SKM-1 treated with dmso at 0.1 percent for 144 hours (cell line): ENCODE data around the gene PLD5.

Experiments used
- DNase-seq: peaks from one replicate; lab custom pipeline; 2025; ENCODE audit not compliant: unreplicated experiment; lab: John Stamatoyannopoulos, UW

The PLD5 gene

GRCh38 chr1:242524571-242525359, at the start of gene PLD5:
PLD5 (minus strand) TSS chr1:242524697.
- no peak for DNase-seq

DNA sequence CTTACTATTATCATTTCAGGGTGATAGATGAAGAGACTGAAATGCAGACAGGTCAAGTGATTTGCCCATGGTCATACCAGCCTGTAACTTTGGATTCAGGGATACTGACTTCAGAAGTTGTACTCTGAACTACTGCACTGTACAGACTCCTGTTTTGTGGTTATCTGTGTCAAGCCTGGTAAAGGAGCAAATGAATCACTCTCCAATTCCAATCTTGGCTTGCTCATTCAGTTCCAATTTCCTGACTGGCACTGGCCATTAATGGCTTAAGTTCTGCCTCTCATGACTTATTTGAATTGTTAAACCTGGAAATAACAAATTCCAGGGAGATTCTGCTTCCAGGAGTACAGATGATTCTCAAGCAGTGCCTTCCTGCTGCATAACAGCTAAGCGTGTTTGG, 45.4 kb upstream of the PLD5 start:
- no peak for DNase-seq

- no peak for DNase-seq
These were observed 44.2 kb upstream of the PLD5 start for GRCh38 chr1:242568666-242569065.

- DNase-seq: no peak
These were observed 43.1 kb upstream of the PLD5 start for GRCh38 chr1:242567596-242567995.

- DNase-seq: no peak
These were observed 32.3 kb upstream of the PLD5 start for GRCh38 chr1:242556759-242557158.

- DNase-seq: no peak
These were observed 31.8 kb upstream of the PLD5 start for GRCh38 chr1:242556276-242556675.

DNA sequence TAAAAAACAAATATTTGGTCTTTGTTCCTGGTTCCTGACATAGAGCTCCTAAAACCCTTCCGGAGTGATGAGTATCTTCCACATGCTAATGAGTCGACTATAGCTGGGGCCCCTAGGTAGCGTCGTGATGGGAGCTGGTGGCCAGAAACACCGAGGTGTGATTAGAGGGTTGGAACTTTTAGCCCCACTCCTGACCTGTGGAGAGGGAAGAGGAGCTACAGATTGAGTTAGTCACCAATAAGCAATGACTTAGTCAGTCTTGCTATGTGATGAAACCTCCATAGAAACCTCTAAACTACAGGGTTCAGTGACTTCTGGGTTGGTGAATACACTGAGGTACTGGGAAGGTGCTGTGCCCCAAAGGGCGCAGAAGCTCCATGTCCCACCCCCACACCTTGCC, 30.1 kb upstream of the PLD5 start:
- DNase-seq: no peak

DNA sequence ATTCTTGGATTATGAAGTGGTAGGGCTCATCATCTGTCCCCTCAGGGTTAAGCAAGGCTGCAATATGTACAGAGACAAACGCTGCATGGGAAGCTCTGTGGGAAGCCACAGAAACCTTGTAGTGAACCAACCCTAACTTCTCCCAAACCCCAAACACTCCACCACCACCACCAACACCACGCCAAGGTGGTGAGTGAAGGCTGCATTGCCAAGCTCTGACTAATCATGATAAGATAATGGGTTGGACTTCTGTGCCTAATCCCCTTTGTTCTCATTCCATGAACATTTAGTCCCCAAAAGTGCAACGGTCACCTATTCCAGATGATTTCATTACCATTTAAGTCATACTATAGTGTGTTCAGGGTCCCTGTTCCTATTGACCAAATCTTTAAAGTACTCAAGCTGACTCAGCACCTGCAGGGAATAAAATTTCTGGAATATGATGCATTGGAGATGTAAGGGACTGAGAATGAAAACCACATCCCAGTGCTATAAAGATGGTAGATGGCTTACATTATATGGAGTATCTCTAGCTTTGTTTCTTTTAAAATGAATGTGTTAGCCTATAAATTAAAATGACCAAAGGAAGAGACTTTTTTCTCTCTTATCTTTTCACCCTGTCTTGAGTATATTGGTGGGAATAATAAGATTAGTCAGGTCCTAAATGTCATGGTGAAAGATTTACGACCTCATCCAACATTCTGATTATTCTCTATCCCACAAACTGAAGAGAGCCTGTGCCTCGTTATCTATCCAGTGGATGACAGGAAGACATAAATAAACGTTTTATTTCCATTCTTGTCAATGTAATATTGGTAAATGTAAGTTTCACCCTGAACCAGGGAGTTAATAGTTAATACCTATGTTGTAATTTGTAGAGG, 22.6 kb upstream of the PLD5 start:
- DNase-seq: no peak

- no peak for DNase-seq
These were observed 21.9 kb upstream of the PLD5 start for GRCh38 chr1:242546441-242546840.

- DNase-seq: no peak
These were observed 19.6 kb upstream of the PLD5 start for GRCh38 chr1:242544071-242544470.

- no peak for DNase-seq
These were observed 17.8 kb upstream of the PLD5 start for GRCh38 chr1:242542271-242542670.

DNA sequence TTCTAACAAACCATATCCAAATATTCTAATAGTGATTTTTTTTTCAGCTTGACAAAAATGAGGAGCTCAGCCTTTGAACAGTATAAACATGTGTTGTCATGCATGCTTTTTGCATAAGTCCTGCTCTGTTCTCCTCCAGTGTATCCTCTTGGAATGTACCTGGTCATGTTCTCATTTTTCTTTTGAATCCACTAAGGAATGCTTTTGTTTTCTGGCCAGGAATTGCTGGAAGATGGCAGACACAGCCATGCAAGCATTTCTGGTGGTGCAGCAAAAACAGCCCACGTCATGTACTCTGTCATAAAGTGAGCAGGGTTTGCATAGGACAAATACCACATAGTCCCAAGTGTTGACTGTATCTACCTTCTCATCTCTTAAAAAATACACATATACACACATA, 11.5 kb upstream of the PLD5 start:
- no peak for DNase-seq

GRCh38 chr1:242534753-242535152, 10.3 kb upstream of the PLD5 start:
- no peak for DNase-seq

- DNase-seq: no peak
These were observed 6.3 kb upstream of the PLD5 start for GRCh38 chr1:242530761-242531160.

DNA sequence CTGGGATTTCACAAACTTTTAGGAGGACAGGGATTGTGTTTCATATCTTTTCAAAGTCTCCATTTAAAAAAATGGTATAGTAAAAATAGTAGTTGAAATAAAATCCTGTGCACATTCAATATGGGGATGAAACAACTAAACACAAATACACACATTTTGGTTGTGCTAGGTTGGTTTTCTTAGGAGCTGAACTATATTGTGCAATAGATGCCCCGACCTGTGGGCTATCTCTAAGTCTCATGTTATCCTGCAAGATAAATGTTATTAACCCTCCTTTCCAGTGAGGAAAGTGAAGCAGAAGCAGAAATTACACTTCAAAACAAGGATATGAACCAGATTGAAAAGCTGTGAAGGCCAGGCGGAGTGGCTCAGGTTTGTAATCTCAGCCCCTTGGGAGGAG, 1.3 kb upstream of the PLD5 start:
- no peak for DNase-seq

DNA sequence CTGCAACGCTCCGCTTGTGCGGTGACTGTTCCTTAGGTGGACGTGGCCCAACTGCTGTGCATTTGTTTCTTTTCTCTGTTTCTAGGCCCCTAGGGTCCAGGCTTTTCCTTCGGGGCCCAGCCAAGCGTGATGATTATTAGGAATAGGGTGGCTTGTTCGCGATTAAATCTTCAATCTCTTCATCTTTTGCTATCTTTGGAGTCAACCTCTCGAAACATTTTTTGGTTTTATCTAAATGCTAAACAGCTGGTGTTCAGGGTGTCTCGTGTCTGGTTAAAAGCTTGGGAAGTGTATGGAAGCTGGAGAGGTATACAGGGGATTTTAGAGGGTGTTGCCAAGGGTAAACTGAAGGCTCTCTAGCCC, 844 bp upstream of the PLD5 start:
- DNase-seq: no peak

DNA sequence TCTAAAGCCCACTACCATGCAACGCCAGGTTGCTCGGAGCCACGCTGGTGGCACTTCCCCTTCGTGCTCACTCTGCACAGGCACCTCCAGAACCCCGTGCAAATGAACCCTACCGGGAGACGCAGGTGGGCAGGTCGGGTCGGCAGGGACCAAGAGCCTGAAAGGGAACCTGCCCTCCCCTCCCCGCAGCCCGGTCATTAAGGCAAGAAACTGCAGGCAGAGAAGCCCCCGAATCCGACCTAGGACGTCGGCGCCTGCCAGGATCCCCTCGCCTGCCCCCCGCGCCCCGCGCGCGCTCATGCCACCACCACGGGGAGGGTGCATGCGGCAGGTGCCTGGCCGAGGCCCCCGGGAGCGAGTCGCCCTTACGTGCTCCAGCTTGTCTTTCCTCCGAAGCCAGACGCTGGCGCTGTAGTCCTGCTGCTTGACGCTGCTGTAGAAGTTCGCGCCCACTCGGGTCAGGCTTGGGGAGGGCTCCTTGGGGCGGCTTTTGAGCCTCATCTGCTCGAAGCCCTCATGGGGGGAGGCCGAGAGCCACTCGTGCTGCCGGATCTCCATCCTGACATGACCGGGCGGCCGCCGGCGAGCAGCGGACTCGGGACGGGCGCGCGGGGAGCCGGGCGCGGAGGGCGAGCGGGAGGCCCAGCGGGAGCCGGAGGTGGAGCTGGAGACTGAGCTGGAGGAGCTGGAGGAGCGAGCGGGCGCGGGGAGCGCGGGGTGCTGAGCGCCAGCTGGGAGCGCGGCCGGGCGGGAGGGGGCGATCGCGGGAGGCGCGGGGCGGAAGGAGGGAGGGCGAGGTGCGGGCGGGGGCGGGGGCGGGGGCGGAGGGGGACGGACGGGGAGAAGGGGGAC, 552 bp downstream of the PLD5 start:
- DNase-seq: no peak

DNA sequence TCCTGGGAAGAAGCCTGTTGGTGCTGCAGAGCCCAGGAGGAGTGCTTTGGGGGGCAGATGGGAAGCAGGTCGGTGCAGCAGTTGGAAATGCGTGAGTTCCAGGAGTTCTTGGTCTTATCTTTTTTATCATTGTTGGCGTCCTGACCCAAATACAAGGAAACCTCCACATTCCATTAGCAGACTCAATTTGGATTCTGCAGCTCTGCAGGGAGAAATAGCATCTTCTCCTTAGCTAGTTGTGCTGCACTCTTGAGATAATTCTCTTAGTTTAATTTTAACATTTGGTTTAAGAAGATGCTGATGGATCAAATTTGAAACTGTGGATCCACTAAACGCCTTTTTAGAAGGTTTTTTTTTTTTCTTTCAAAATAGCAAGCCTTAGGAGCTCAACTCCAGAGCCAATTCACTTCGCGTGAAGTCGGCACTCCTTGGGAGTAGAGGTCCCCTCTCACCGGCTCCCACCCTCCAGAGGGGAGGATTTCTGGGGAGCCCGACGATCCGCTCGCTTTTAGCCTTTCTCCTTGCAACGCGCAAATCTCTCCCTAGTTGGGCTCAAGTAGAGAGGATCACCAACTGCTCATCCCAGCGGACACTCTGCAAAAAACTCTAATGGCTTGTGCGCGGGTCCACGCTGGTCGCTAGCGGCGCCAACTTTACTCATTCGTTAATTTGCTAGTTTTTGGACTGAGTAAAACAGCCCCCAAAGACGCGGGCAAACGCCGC, 1.3 kb downstream of the PLD5 start:
- DNase-seq: no peak

- DNase-seq: no peak
These were observed 2.1 kb downstream of the PLD5 start for GRCh38 chr1:242522304-242522945.

- no peak for DNase-seq
These were observed 8.9 kb downstream of the PLD5 start for GRCh38 chr1:242515555-242515954.
